Fibroblast of pulmonary artery (primary cell): ENCODE results near the gene GMPPA.

ENCODE experiments used
- DNase-seq: peaks from one replicate; pipeline ENCODE4 v3.0.0-alpha.2; 2010; ENCODE audit warnings: low read depth
- H3K4me3 ChIP-seq: replicated peaks from 2 replicates; pipeline ENCODE4 v1.5.1; 2011; ENCODE audit warnings: low read depth, mild to moderate bottlenecking, control low read depth, low read length, moderate library complexity
- CTCF ChIP-seq: IDR thresholded peaks from 2 replicates; pipeline ENCODE4 v1.5.1; 2011; ENCODE audit warnings: mild to moderate bottlenecking, control low read depth, low read length, inconsistent platforms; ENCODE audit errors: missing control alignments

Gene GMPPA

GRCh38 chr2:219475278-219475677 lies 23.4 kb upstream of the GMPPA start:
- no peak overlapping the region for H3K4me3 ChIP-seq
- TF ChIP-seq CTCF, result no peak
- DNase-seq, result no peak

GRCh38 chr2:219475697-219476651 lies 22.7 kb upstream of the GMPPA start:
- H3K4me3 ChIP-seq, result no peak overlapping the region
- TF ChIP-seq CTCF, result peak; percentile 92
- DNase-seq, result peak; percentile 61

- DNase-seq, result no peak
- H3K4me3 ChIP-seq, result no peak overlapping the region
- no peak for TF ChIP-seq CTCF
These were observed 22.0 kb upstream of the GMPPA start for GRCh38 chr2:219476652-219477151.

- no peak for TF ChIP-seq CTCF
- no peak for DNase-seq
- no peak overlapping the region for H3K4me3 ChIP-seq
These were observed 21.5 kb upstream of the GMPPA start for GRCh38 chr2:219477179-219477578.

GRCh38 chr2:219477815-219478214 lies 20.9 kb upstream of the GMPPA start:
- TF ChIP-seq CTCF, result no peak

GRCh38 chr2:219478916-219479315 lies 19.8 kb upstream of the GMPPA start:
- no peak overlapping the region for H3K4me3 ChIP-seq
- no peak for TF ChIP-seq CTCF
- DNase-seq, result no peak

More at GRCh38 chr2:219477815-219478214, 20.9 kb upstream of the GMPPA start:
- no peak for DNase-seq
- H3K4me3 ChIP-seq, result no peak overlapping the region

GRCh38 chr2:219480004-219480403 lies 18.7 kb upstream of the GMPPA start:
- no peak overlapping the region for H3K4me3 ChIP-seq
- DNase-seq, result no peak
- TF ChIP-seq CTCF, result no peak
